IMR-90 (cell line): ENCODE results near the gene AKIRIN2.

Experiments
- BHLHE40 ChIP-seq: fragments of 150-350 bp; IDR thresholded peaks from 2 replicates; pipeline ENCODE4 v1.6.1; 2016; ENCODE audit warnings: mild to moderate bottlenecking, low read depth, low read length
- CEBPB ChIP-seq: IDR thresholded peaks from 2 replicates; pipeline ENCODE4 v1.6.1; 2012; ENCODE audit warnings: low read depth, low read length, improper control_type of control experiment
- ELK1 ChIP-seq: fragments of 150-350 bp; IDR thresholded peaks from 2 replicates; pipeline ENCODE4 v1.6.1; 2016; ENCODE audit warnings: low read depth, mild to moderate bottlenecking, low read length, moderate library complexity, borderline replicate concordance
- FOS ChIP-seq: fragments of 150-350 bp; IDR thresholded peaks from 2 replicates; pipeline ENCODE4 v1.6.1; 2016; ENCODE audit warnings: low read depth, low read length
- MAZ ChIP-seq: IDR thresholded peaks from 2 replicates; pipeline ENCODE4 v1.6.1; 2012; ENCODE audit warnings: low read depth, mild to moderate bottlenecking, low read length, improper control_type of control experiment, moderate library complexity, borderline replicate concordance
- MXI1 ChIP-seq: IDR thresholded peaks from 2 replicates; pipeline ENCODE4 v1.6.1; 2012; ENCODE audit warnings: low read depth, mild to moderate bottlenecking, low read length, moderate library complexity, borderline replicate concordance
- NFE2L2 ChIP-seq: fragments of 150-350 bp; IDR thresholded peaks from 2 replicates; pipeline ENCODE4 v1.6.1; 2016; ENCODE audit warnings: low read depth, mild to moderate bottlenecking, low read length
- POLR2A ChIP-seq: IDR thresholded peaks from 2 replicates; pipeline ENCODE4 v1.6.1; 2012; ENCODE audit warnings: mild to moderate bottlenecking, low read depth, low read length
- RAD21 ChIP-seq: IDR thresholded peaks from 2 replicates; pipeline ENCODE4 v1.6.1; 2012; ENCODE audit warnings: low read length, improper control_type of control experiment
- RCOR1 ChIP-seq: IDR thresholded peaks from 2 replicates; pipeline ENCODE4 v1.6.1; 2012; ENCODE audit warnings: mild to moderate bottlenecking, low read length, improper control_type of control experiment; ENCODE audit not compliant: insufficient replicate concordance
- RFX5 ChIP-seq: IDR thresholded peaks from 2 replicates; pipeline ENCODE4 v1.8.0; 2012; ENCODE audit warnings: low read depth, mild to moderate bottlenecking, low read length, moderate library complexity
- SMC3 ChIP-seq: fragments of 150-350 bp; IDR thresholded peaks from 2 replicates; pipeline ENCODE4 v1.6.1; 2016; ENCODE audit warnings: low read depth, mild to moderate bottlenecking, antibody characterized with exemption, low read length, moderate library complexity
- TF ChIP-seq, protein P1 (sequence below): conservative IDR thresholded peaks from 2 replicates; pipeline ENCODE4 v1.5.1; 2012; ENCODE audit warnings: mild to moderate bottlenecking, low read depth, low read length, improper control_type of control experiment
- TF ChIP-seq, protein P2 (sequence below): fragments of 150-350 bp; IDR thresholded peaks from 2 replicates; pipeline ENCODE4 v1.6.1; 2017; ENCODE audit warnings: mild to moderate bottlenecking, antibody characterized with exemption, low read length, low read depth

GRCh38 chr6:87745966-87746721 is 44.1 kb upstream of the AKIRIN2 start:
- TF ChIP-seq RAD21 (no peak), MXI1 (no peak), CEBPB (no peak), RCOR1 (no peak), POLR2A (no peak), RFX5 (no peak), ELK1 (no peak), SMC3 (no peak), MAZ (no peak), NFE2L2 (no peak), FOS (no peak), BHLHE40 (no peak)
- TF ChIP-seq, protein P1, sequence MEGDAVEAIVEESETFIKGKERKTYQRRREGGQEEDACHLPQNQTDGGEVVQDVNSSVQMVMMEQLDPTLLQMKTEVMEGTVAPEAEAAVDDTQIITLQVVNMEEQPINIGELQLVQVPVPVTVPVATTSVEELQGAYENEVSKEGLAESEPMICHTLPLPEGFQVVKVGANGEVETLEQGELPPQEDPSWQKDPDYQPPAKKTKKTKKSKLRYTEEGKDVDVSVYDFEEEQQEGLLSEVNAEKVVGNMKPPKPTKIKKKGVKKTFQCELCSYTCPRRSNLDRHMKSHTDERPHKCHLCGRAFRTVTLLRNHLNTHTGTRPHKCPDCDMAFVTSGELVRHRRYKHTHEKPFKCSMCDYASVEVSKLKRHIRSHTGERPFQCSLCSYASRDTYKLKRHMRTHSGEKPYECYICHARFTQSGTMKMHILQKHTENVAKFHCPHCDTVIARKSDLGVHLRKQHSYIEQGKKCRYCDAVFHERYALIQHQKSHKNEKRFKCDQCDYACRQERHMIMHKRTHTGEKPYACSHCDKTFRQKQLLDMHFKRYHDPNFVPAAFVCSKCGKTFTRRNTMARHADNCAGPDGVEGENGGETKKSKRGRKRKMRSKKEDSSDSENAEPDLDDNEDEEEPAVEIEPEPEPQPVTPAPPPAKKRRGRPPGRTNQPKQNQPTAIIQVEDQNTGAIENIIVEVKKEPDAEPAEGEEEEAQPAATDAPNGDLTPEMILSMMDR = no peak
- TF ChIP-seq, protein P2, sequence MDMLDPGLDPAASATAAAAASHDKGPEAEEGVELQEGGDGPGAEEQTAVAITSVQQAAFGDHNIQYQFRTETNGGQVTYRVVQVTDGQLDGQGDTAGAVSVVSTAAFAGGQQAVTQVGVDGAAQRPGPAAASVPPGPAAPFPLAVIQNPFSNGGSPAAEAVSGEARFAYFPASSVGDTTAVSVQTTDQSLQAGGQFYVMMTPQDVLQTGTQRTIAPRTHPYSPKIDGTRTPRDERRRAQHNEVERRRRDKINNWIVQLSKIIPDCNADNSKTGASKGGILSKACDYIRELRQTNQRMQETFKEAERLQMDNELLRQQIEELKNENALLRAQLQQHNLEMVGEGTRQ = no peak
